ENCODE measurements around the gene FBLIM1. TPM values are rescaled to one million over a fixed set of nuclear protein-coding genes. Genes with fewer than 3 reads are reported as not detected.

Gene FBLIM1
- total and polyA plus RNA-seq, 2 experiments from 2014 or later: 91.6 to 186 TPM

DNA sequence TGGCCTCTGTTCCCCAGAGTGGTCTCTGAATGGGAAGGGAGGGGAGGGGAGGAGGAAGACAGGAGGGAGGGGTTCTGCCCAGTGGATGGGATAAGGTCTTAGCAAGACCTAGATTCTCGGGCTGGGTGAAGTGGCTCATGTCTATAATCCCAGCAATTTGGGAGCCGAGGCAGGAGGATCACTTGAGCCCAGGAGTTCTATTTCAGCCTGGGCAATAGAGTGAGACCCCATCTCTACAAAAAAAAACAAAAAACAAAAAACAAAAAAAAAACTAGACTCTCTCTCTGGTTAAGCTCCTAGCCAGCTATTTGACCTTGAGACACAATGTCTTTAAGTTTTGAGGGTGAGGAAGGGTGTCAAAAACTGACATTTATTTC lies 37.5 kb downstream of the FBLIM1 start:
- no peak for DNase-seq (ENCODE audit: low read depth in 1 of 2, low spot score in 1 of 2)
- TF ChIP-seq, protein P1, sequence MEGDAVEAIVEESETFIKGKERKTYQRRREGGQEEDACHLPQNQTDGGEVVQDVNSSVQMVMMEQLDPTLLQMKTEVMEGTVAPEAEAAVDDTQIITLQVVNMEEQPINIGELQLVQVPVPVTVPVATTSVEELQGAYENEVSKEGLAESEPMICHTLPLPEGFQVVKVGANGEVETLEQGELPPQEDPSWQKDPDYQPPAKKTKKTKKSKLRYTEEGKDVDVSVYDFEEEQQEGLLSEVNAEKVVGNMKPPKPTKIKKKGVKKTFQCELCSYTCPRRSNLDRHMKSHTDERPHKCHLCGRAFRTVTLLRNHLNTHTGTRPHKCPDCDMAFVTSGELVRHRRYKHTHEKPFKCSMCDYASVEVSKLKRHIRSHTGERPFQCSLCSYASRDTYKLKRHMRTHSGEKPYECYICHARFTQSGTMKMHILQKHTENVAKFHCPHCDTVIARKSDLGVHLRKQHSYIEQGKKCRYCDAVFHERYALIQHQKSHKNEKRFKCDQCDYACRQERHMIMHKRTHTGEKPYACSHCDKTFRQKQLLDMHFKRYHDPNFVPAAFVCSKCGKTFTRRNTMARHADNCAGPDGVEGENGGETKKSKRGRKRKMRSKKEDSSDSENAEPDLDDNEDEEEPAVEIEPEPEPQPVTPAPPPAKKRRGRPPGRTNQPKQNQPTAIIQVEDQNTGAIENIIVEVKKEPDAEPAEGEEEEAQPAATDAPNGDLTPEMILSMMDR (IDR thresholded peaks at IDR 0.05; ENCODE audit: low read depth, low read length): no peak
- Histone ChIP-seq H3K27ac (no peak overlapping the region), H3K9me3 (ENCODE audit: low read depth) (no peaks in the 10 kb centered on the region), H3K36me3 (no peaks in the 10 kb centered on the region), H3K27me3 (no peaks in the 10 kb centered on the region), H3K4me3 (no peak overlapping the region), H3K4me1 (ENCODE audit: low read depth) (peaks cover 19% of the 10 kb centered on the region)

DNA sequence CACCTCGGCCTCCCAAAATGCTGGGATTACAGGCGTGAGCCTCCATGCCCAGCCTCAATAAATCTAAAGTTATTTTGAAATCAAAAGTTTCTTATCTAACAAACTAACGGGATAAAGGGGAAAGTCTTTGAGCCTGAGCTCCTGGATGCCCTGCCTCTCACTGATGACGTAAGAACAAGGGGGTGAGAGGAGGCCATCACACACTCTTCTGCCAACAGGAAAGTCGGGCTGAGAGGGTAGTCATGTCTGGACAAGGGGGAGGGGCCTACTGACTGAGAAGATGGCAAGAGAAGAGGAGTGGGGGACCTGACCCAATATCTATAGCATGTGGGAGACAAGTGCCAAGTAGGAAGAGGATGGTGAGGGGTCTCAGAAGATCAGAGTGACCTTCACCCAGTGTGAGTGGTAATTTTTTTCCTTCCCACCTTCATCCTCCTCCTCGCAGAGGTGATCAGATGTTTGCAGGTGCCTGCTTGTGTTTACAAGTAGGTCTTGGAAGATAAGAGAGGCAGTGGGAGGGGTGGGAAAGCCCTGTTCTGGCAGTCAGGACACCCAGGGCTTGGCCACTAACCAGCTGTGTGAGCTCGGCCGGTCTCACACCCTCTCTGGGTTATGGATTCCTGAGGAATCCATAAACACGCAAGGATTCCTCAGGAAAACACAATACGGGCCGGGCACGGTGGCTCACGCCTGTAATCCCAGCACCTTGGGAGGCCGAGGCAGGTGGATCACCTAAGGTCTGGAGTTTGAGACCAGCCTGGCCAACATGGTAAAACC lies 39.2 kb downstream of the FBLIM1 start:
- Histone ChIP-seq H3K9me3 (ENCODE audit: low read depth) (no peaks in the 10 kb centered on the region), H3K4me3 (no peak overlapping the region), H3K27ac (no peak overlapping the region), H3K36me3 (no peaks in the 10 kb centered on the region), H3K27me3 (no peaks in the 10 kb centered on the region), H3K4me1 (ENCODE audit: low read depth) (peaks cover 19% of the 10 kb centered on the region)
- TF ChIP-seq, protein P1 (IDR thresholded peaks at IDR 0.05; ENCODE audit: low read depth, low read length): no peak
- peak in 1 of 2 donors; percentile 66 for DNase-seq (ENCODE audit: low read depth in 1 of 2, low spot score in 1 of 2)

DNA sequence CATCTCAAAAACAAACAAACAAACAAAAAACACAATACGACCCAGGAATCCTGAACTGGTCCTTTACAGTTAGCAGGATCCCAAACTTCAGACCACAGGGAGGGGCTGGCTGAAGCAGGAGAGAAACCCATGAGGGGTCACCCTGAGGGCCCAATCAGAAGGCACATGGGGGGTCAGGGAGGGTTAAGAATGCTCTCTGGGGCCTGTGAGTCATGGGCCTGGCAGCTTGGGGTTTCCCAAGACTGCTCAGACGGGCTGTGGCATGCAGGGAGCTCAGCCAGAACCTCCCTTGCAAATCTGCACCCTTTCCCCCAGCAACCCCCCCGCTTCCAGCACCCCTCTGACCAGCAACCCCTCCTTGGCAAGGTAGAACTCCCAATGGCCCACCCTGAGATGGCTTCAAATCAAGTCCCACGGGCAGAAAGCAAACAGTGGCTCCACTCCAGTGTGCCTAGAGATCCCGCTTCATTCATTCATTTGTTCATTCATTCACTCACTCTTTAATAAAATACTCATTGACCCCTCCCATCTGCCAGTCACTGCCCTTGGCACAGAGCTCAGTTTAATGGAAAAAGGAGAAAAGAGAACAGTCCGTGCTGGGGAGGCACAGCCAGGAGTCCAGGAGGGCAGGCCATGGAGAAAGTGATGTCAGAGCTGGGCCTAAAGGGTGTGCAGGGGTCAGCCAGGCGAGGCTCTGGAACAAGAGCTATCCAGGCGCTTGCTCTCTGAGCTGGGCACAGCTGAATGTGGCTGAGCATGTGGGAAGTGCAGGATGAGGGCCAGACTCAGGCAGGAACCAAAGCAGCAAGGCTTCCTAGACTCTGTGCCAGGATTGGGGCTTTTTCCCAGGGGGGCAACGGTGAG lies 40.6 kb downstream of the FBLIM1 start:
- no peak overlapping the region for H3K4me3 ChIP-seq
- no peaks in the 10 kb centered on the region for H3K36me3 ChIP-seq
- H3K27ac ChIP-seq: no peak overlapping the region
- H3K4me1 ChIP-seq (ENCODE audit: low read depth): peaks cover 23% of the 10 kb centered on the region
- no peaks in the 10 kb centered on the region for H3K27me3 ChIP-seq
- TF ChIP-seq, protein P1 (IDR thresholded peaks at IDR 0.05; ENCODE audit: low read depth, low read length): no peak
- no peaks in the 10 kb centered on the region for H3K9me3 ChIP-seq (ENCODE audit: low read depth)
- DNase-seq (ENCODE audit: low read depth in 1 of 2, low spot score in 1 of 2): peak in 1 of 2 donors; percentile 98

DNA sequence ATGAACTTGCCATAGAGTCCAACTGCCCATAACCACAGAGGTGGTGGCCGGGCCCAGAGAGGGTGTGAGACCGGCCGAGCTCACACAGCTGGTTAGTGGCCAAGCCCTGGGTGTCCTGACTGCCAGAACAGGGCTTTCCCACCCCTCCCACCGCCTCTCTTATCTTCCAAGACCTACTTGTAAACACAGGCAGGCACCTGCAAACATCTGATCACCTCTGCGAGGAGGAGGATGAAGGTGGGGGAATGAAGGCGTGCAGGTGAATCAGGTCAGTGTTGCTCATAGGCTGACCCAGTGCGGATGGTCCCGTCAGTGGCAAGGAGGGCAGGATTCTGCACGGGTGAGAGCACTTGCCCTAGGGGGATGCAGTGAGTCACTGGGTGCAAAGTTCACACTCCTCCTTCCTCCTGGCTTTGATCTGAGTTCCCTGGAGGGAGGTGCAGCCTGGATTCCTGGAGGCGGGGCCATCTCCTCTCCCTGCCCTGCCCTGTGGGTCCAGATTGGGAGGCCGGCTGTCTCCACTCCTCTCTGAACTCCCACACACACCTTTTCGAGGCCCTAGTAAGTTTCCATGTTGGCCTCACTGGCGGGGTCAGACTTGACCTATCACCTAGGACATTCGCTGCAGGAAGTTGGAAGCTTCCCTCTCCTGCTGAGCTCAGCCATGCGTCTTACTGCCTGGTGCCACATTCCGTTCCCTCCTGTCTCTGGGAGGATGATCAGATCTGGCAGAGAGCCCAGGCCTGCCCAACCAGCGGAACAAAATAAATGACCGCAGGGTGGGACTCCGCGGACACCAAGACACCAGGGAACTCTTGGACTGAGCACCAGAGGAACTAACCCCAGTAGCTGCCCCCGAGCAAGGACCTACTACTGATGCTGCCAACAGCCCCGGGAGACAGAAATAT lies 41.6 kb downstream of the FBLIM1 start:
- Histone ChIP-seq H3K36me3 (no peaks in the 10 kb centered on the region), H3K27ac (no peak overlapping the region), H3K9me3 (ENCODE audit: low read depth) (no peaks in the 10 kb centered on the region), H3K4me1 (ENCODE audit: low read depth) (peaks cover 23% of the 10 kb centered on the region), H3K4me3 (no peak overlapping the region), H3K27me3 (no peaks in the 10 kb centered on the region)
- TF ChIP-seq, protein P1 (IDR thresholded peaks at IDR 0.05; ENCODE audit: low read depth, low read length): no peak
- peak; percentile 56 to 60 for DNase-seq (ENCODE audit: low read depth in 1 of 2, low spot score in 1 of 2)

All from cardiac muscle cell (in vitro differentiated cells and primary cell).